Measurements from ENCODE around the gene TERT.

Gene TERT

GRCh38 chr5:1336106-1336561, 41.3 kb upstream of the TERT start:
- peak overlapping the region; percentile 89 for H3K27ac ChIP-seq (ENCODE audit: low read depth, low read length)
- H3F3A ChIP-seq (ENCODE audit: insufficient read depth) = peaks cover 16% of the 10 kb centered on the region
- TF ChIP-seq CTCF (IDR thresholded peaks at IDR 0.05; ENCODE audit: insufficient read depth, low read length, poor library complexity, severe bottlenecking) = no peak
- no peak for TF ChIP-seq EZH2phosphoT487 (conservative IDR thresholded peaks at IDR 0.05; ENCODE audit: low read length)
- H3K27me3 ChIP-seq (ENCODE audit: low read length) = no peaks in the 10 kb centered on the region
- peaks cover 74% of the 10 kb centered on the region for H3K79me2 ChIP-seq (ENCODE audit: insufficient read depth, low read length)
- no peak overlapping the region for H2AFZ ChIP-seq (ENCODE audit: low read depth, low read length, severe bottlenecking)
- peaks cover 8% of the 10 kb centered on the region; the same call in 1 of the 2 replicates for H4K20me1 ChIP-seq (ENCODE audit: low read depth, low read length)
- peak overlapping the region; percentile 42 for H3K4me2 ChIP-seq (ENCODE audit: low read depth, low read length, poor library complexity, severe bottlenecking)
- H3K9ac ChIP-seq (ENCODE audit: low read length) = peak overlapping the region; percentile 36; the same call in 1 of the 2 replicates
- H3K4me3 ChIP-seq (ENCODE audit: insufficient read depth, low read length, poor library complexity, severe bottlenecking) = no peak overlapping the region
- peaks cover 16% of the 10 kb centered on the region for H3K36me3 ChIP-seq (ENCODE audit: low read length)
- no peaks in the 10 kb centered on the region for H3K9me3 ChIP-seq (ENCODE audit: insufficient read depth, low read length)
- no peaks in the 10 kb centered on the region for H3K9me2 ChIP-seq (replicated peaks; ENCODE audit: insufficient read depth, low read length)

GRCh38 chr5:1335540-1336095, 40.8 kb upstream of the TERT start:
- H3K9me2 ChIP-seq (replicated peaks; ENCODE audit: insufficient read depth, low read length) = no peaks in the 10 kb centered on the region
- H2AFZ ChIP-seq (ENCODE audit: low read depth, low read length, severe bottlenecking) = no peak overlapping the region
- no peaks in the 10 kb centered on the region for H3K27me3 ChIP-seq (ENCODE audit: low read length)
- H3K27ac ChIP-seq (ENCODE audit: low read depth, low read length) = peak overlapping the region; percentile 89
- peaks cover 75% of the 10 kb centered on the region for H3K79me2 ChIP-seq (ENCODE audit: insufficient read depth, low read length)
- H3K9ac ChIP-seq (ENCODE audit: low read length) = no peak overlapping the region
- TF ChIP-seq CTCF (IDR thresholded peaks at IDR 0.05; ENCODE audit: insufficient read depth, low read length, poor library complexity, severe bottlenecking) (no peak), EZH2phosphoT487 (conservative IDR thresholded peaks at IDR 0.05; ENCODE audit: low read length) (no peak)
- H3K4me3 ChIP-seq (ENCODE audit: insufficient read depth, low read length, poor library complexity, severe bottlenecking) = no peak overlapping the region
- peaks cover 8% of the 10 kb centered on the region; the same call in 1 of the 2 replicates for H4K20me1 ChIP-seq (ENCODE audit: low read depth, low read length)
- H3K4me2 ChIP-seq (ENCODE audit: low read depth, low read length, poor library complexity, severe bottlenecking) = peak overlapping the region; percentile 9
- peaks cover 16% of the 10 kb centered on the region for H3F3A ChIP-seq (ENCODE audit: insufficient read depth)
- H3K36me3 ChIP-seq (ENCODE audit: low read length) = peaks cover 14% of the 10 kb centered on the region; the same call in 1 of the 2 replicates
- H3K9me3 ChIP-seq (ENCODE audit: insufficient read depth, low read length) = no peaks in the 10 kb centered on the region

- H3K27me3 ChIP-seq (ENCODE audit: low read length) = no peaks in the 10 kb centered on the region
- H4K20me1 ChIP-seq (ENCODE audit: low read depth, low read length) = peaks cover 8% of the 10 kb centered on the region; the same call in 1 of the 2 replicates
- H3K36me3 ChIP-seq (ENCODE audit: low read length) = peaks cover 14% of the 10 kb centered on the region; the same call in 1 of the 2 replicates
- no peak overlapping the region for H2AFZ ChIP-seq (ENCODE audit: low read depth, low read length, severe bottlenecking)
- H3K9ac ChIP-seq (ENCODE audit: low read length) = no peak overlapping the region
- H3K4me3 ChIP-seq (ENCODE audit: insufficient read depth, low read length, poor library complexity, severe bottlenecking) = no peak overlapping the region
- H3K9me3 ChIP-seq (ENCODE audit: insufficient read depth, low read length) = no peaks in the 10 kb centered on the region
- no peaks in the 10 kb centered on the region for H3K9me2 ChIP-seq (replicated peaks; ENCODE audit: insufficient read depth, low read length)
- no peak overlapping the region for H3K4me2 ChIP-seq (ENCODE audit: low read depth, low read length, poor library complexity, severe bottlenecking)
- H3F3A ChIP-seq (ENCODE audit: insufficient read depth) = peaks cover 16% of the 10 kb centered on the region
- peak overlapping the region; percentile 89 for H3K27ac ChIP-seq (ENCODE audit: low read depth, low read length)
- H3K79me2 ChIP-seq (ENCODE audit: insufficient read depth, low read length) = peaks cover 75% of the 10 kb centered on the region
- TF ChIP-seq EZH2phosphoT487 (conservative IDR thresholded peaks at IDR 0.05; ENCODE audit: low read length) = no peak
- no peak for TF ChIP-seq CTCF (IDR thresholded peaks at IDR 0.05; ENCODE audit: insufficient read depth, low read length, poor library complexity, severe bottlenecking)
These were observed 40.1 kb upstream of the TERT start for GRCh38 chr5:1334831-1335539.
